K562 (cell line): ENCODE measurements around the gene PRR7. TPM values are rescaled to one million over a fixed set of nuclear protein-coding genes. Genes with fewer than 3 reads are reported as not detected.

Experiments
- CC2D1A ChIP-seq: fragments of 450-650 bp; IDR thresholded peaks from 2 replicates; pipeline ENCODE4 v1.6.1; 2017; ENCODE audit warnings: mild to moderate bottlenecking
- ESRRA ChIP-seq: fragments of 450-650 bp; IDR thresholded peaks from 2 replicates; pipeline ENCODE4 v1.6.1; 2014; ENCODE audit warnings: low read depth, mild to moderate bottlenecking, moderate library complexity, borderline replicate concordance
- HMG20A ChIP-seq: fragments of 450-650 bp; formaldehyde crosslinking; conservative IDR thresholded peaks from 2 replicates; pipeline ENCODE4 v1.4.0; 2020; ENCODE audit warnings: mild to moderate bottlenecking, mixed read lengths
- KAT2B ChIP-seq: IDR thresholded peaks from one replicate; pipeline ENCODE4 v1.6.1; 2012; ENCODE audit warnings: low read depth, mild to moderate bottlenecking, control low read depth, inconsistent platforms, low read length, moderate library complexity
- KDM1A ChIP-seq, 2 experiments: fragments of 450-650 bp; IDR thresholded peaks; 2 replicates each; pipeline ENCODE4 v1.6.1; 2016; ENCODE audit warnings: mild to moderate bottlenecking in 2 of 2
- RBM15 ChIP-seq: fragments of 200-400 bp; formaldehyde crosslinking; IDR thresholded peaks from 2 replicates; pipeline ENCODE4 v1.6.1; 2018; ENCODE audit warnings: mild to moderate bottlenecking, low read length, moderate library complexity; ENCODE audit not compliant: insufficient read depth
- SMARCB1 ChIP-seq: IDR thresholded peaks from 2 replicates; pipeline ENCODE4 v1.6.1; 2011; ENCODE audit warnings: improper control_type of control experiment, low read depth; ENCODE audit not compliant: insufficient read length
- TCFL5 ChIP-seq: fragments of 250-450 bp; sonication (Bioruptor Pico); conservative IDR thresholded peaks from 2 replicates; pipeline ENCODE4 v1.6.1; 2021; ENCODE audit warnings: mild to moderate bottlenecking, moderate library complexity, matching md5 sums
- TGIF2 ChIP-seq: sonication (generic); formaldehyde crosslinking; IDR thresholded peaks from 2 replicates; pipeline ENCODE4 v1.8.1; 2022; ENCODE audit warnings: mild to moderate bottlenecking, missing genetic modification reagents, moderate library complexity
- ZBTB1 ChIP-seq: sonication (generic); formaldehyde crosslinking; IDR thresholded peaks from 2 replicates; pipeline ENCODE4 v1.8.1; 2023; ENCODE audit warnings: missing genetic modification reagents, low read depth, mild to moderate bottlenecking, borderline replicate concordance
- ZNF398 ChIP-seq: fragments of 250-450 bp; sonication (Bioruptor Pico); IDR thresholded peaks from 2 replicates; pipeline ENCODE4 v1.8.0; 2021; ENCODE audit warnings: moderate library complexity, mild to moderate bottlenecking, inconsistent platforms
- polyA plus RNA-seq, 8 experiments: library from polyadenylated mRNA; depleted of rRNA in 4 of 8; stranded (reverse) in 5 of 8; unstranded in 3 of 8; fragments of >200 nt; fragmentation: Nextera tagmentation in 2 of 8; fragmentation: Illumina TruSeq in 1 of 8; extraction: Ambion mirVana in 2 of 8; extraction: Trizol in 1 of 8; gene quantifications; 2 replicates each; pipeline versions ENCODE4 v1.2.1 to v1.2.3, GENCODE V29; 2011 to 2014; ENCODE audit warnings: inconsistent platforms in 1 of 8, missing spikeins in 1 of 8
- total RNA-seq, 7 experiments: library from RNA; depleted of rRNA in 6 of 7; stranded (reverse); fragments of >200 nt in 6 of 7; fragmentation: Illumina TruSeq in 2 of 7; extraction: Trizol in 2 of 7; gene quantifications; 2 replicates each; pipeline versions ENCODE4 v1.2.1 to v1.2.3, GENCODE V29; 2011 to 2021; ENCODE audit warnings: low replicate concordance in 1 of 7
- TF ChIP-seq, protein P1 (sequence below), 2 experiments: fragments of 450-650 bp; IDR thresholded peaks; 2 replicates each; pipeline ENCODE4 v1.6.1; 2016; ENCODE audit warnings: mild to moderate bottlenecking in 2 of 2, borderline replicate concordance in 1 of 2, low read depth in 1 of 2, moderate library complexity in 1 of 2
- TF ChIP-seq, protein P2 (sequence below): fragments of 250-450 bp; sonication (Bioruptor Pico); IDR thresholded peaks from 2 replicates; pipeline ENCODE4 v1.4.0; 2020; ENCODE audit warnings: mild to moderate bottlenecking, moderate library complexity, borderline replicate concordance

PRR7 gene
- total and polyA plus RNA-seq, 9 of the 15 experiments (the other 6 are each of a cell fraction or from before 2014, with no cell fraction given), result 0.80 to 11.3 (median 10.4) TPM; not detected in 4

- TF ChIP-seq, protein P1, sequence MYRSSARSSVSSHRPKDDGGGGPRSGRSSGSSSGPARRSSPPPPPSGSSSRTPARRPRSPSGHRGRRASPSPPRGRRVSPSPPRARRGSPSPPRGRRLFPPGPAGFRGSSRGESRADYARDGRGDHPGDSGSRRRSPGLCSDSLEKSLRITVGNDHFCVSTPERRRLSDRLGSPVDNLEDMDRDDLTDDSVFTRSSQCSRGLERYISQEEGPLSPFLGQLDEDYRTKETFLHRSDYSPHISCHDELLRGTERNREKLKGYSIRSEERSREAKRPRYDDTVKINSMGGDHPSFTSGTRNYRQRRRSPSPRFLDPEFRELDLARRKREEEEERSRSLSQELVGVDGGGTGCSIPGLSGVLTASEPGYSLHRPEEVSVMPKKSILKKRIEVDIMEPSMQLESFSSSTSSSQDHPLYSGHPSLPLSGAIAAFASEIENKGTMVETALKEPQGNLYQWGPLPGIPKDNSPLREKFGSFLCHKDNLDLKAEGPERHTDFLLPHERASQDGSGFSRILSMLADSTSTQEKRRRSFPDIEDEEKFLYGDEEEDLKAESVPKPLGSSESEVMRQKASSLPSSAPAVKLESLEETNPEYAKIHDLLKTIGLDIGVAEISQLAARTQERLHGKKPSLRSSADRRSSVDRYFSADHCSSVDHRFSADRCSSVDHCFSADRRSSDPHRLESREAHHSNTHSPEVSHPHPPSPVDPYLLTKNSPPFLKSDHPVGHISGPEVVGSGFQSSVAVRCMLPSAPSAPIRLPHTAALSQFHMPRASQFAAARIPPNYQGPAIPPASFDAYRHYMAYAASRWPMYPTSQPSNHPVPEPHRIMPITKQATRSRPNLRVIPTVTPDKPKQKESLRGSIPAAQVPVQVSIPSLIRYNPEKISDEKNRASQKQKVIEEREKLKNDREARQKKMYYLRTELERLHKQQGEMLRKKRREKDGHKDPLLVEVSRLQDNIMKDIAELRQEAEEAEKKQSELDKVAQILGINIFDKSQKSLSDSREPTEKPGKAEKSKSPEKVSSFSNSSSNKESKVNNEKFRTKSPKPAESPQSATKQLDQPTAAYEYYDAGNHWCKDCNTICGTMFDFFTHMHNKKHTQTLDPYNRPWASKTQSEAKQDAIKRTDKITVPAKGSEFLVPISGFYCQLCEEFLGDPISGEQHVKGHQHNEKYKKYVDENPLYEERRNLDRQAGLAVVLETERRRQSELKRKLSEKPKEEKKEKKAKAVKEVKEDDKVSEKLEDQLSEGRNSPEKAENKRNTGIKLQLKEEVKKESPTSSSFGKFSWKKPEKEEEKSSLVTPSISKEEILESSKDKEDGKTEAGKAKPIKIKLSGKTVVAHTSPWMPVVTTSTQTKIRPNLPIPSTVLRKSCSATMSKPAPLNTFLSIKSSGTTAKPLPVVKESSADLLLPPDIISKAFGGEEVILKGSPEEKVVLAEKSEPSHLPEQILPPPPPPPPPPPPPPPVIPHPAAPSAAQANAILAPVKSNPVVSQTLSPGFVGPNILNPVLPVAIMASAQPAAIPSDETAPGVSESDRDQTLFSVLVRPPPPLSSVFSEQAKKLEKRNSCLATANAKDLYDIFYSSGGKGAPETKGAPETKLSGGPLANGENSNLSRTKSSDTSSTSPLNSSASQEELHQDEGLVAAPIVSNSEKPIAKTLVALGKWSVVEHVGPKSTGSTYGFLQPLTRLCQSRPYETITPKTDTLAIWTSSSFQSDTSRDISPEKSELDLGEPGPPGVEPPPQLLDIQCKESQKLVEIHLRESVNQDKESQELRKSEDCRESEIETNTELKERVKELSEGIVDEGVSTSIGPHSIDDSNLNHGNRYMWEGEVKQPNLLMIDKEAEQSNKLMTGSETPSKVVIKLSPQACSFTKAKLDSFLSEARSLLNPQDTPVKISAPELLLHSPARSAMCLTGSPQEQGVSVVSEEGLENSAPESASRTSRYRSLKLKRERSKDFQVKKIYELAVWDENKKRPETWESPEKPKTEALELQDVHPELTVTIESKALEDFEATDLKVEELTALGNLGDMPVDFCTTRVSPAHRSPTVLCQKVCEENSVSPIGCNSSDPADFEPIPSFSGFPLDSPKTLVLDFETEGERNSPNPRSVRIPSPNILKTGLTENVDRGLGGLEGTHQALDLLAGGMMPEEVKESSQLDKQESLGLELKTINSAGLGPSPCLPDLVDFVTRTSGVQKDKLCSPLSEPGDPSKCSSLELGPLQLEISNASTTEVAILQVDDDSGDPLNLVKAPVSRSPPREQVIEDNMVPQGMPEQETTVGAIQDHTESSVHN (IDR thresholded peaks at IDR 0.05; ENCODE audit: borderline replicate concordance in 1 of 2, low read depth in 1 of 2), result no peak
- TF ChIP-seq SMARCB1, result no peak
- no peak; the same call in 1 of the 2 replicates for TF ChIP-seq ZNF398 (CRISPR knock-in tag)
- no peak for TF ChIP-seq TGIF2
- no peak for TF ChIP-seq CC2D1A
- TF ChIP-seq RBM15, result no peak
- TF ChIP-seq HMG20A (CRISPR knock-in tag), result no peak
- 0 out of 2 replicates have a peak, but pooled peaks have one; percentile 11 for TF ChIP-seq ESRRA
- TF ChIP-seq ZBTB1 (CRISPR knock-in tag), result no peak
- TF ChIP-seq KDM1A (IDR thresholded peaks at IDR 0.05), result no peak
- TF ChIP-seq, protein P2, sequence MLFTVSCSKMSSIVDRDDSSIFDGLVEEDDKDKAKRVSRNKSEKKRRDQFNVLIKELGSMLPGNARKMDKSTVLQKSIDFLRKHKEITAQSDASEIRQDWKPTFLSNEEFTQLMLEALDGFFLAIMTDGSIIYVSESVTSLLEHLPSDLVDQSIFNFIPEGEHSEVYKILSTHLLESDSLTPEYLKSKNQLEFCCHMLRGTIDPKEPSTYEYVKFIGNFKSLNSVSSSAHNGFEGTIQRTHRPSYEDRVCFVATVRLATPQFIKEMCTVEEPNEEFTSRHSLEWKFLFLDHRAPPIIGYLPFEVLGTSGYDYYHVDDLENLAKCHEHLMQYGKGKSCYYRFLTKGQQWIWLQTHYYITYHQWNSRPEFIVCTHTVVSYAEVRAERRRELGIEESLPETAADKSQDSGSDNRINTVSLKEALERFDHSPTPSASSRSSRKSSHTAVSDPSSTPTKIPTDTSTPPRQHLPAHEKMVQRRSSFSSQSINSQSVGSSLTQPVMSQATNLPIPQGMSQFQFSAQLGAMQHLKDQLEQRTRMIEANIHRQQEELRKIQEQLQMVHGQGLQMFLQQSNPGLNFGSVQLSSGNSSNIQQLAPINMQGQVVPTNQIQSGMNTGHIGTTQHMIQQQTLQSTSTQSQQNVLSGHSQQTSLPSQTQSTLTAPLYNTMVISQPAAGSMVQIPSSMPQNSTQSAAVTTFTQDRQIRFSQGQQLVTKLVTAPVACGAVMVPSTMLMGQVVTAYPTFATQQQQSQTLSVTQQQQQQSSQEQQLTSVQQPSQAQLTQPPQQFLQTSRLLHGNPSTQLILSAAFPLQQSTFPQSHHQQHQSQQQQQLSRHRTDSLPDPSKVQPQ (CRISPR knock-in tag), result no peak
- no peak for TF ChIP-seq KAT2B
- TF ChIP-seq TCFL5, result no peak
Observed at GRCh38 chr5:177478711-177479646, 32.4 kb downstream of the PRR7 start (continued).
